ENCODE measurements around the gene STAB2.

STAB2 gene

GRCh38 chr12:103691063-103691462 is 104.0 kb downstream of the STAB2 start:
- DNase-seq (ENCODE audit: low read depth in 4 of 4, low spot score in 1 of 4), result no peak

GRCh38 chr12:103696101-103696500 is 109.0 kb downstream of the STAB2 start:
- DNase-seq (ENCODE audit: low read depth in 4 of 4, low spot score in 1 of 4), result no peak

- DNase-seq (ENCODE audit: low read depth in 4 of 4, low spot score in 1 of 4), result no peak
These were observed 111.1 kb downstream of the STAB2 start for GRCh38 chr12:103697971-103698751.

GRCh38 chr12:103698752-103699560 is 111.9 kb downstream of the STAB2 start:
- DNase-seq (ENCODE audit: low read depth in 4 of 4, low spot score in 1 of 4), result no peak

GRCh38 chr12:103705098-103705497 is 118.0 kb downstream of the STAB2 start:
- no peak for DNase-seq (ENCODE audit: low read depth in 4 of 4, low spot score in 1 of 4)

GRCh38 chr12:103705927-103706326 is 118.9 kb downstream of the STAB2 start:
- no peak for DNase-seq (ENCODE audit: low read depth in 4 of 4, low spot score in 1 of 4)

- DNase-seq (ENCODE audit: low read depth in 4 of 4, low spot score in 1 of 4), result no peak
These were observed 120.4 kb downstream of the STAB2 start for GRCh38 chr12:103707446-103707845.

- DNase-seq (ENCODE audit: low read depth in 4 of 4, low spot score in 1 of 4), result no peak
These were observed 123.5 kb downstream of the STAB2 start for GRCh38 chr12:103710544-103710943.

GRCh38 chr12:103712216-103712615 is 125.1 kb downstream of the STAB2 start:
- no peak for DNase-seq (ENCODE audit: low read depth in 4 of 4, low spot score in 1 of 4)

GRCh38 chr12:103715494-103715893 is 128.4 kb downstream of the STAB2 start:
- DNase-seq (ENCODE audit: low read depth in 4 of 4, low spot score in 1 of 4), result no peak

- DNase-seq (ENCODE audit: low read depth in 4 of 4, low spot score in 1 of 4), result no peak
These were observed 129.6 kb downstream of the STAB2 start for GRCh38 chr12:103716517-103717196.

GRCh38 chr12:103725398-103725797 is 138.3 kb downstream of the STAB2 start:
- no peak for DNase-seq (ENCODE audit: low read depth in 4 of 4, low spot score in 1 of 4)

GRCh38 chr12:103727638-103728037 is 140.6 kb downstream of the STAB2 start:
- DNase-seq (ENCODE audit: low read depth in 4 of 4, low spot score in 1 of 4), result no peak

- DNase-seq (ENCODE audit: low read depth in 4 of 4, low spot score in 1 of 4), result no peak
These were observed 141.2 kb downstream of the STAB2 start for GRCh38 chr12:103728323-103728722.

- DNase-seq (ENCODE audit: low read depth in 4 of 4, low spot score in 1 of 4), result no peak
These were observed 142.4 kb downstream of the STAB2 start for GRCh38 chr12:103729499-103729898.

GRCh38 chr12:103731539-103731938 is 144.5 kb downstream of the STAB2 start:
- no peak for DNase-seq (ENCODE audit: low read depth in 4 of 4, low spot score in 1 of 4)

- no peak for DNase-seq (ENCODE audit: low read depth in 4 of 4, low spot score in 1 of 4)
These were observed 147.8 kb downstream of the STAB2 start for GRCh38 chr12:103734863-103735262.

GRCh38 chr12:103735291-103735690 is 148.2 kb downstream of the STAB2 start:
- no peak for DNase-seq (ENCODE audit: low read depth in 4 of 4, low spot score in 1 of 4)

GRCh38 chr12:103736572-103736971 is 149.5 kb downstream of the STAB2 start:
- no peak for DNase-seq (ENCODE audit: low read depth in 4 of 4, low spot score in 1 of 4)

GRCh38 chr12:103737881-103738280 is 150.8 kb downstream of the STAB2 start:
- no peak for DNase-seq (ENCODE audit: low read depth in 4 of 4, low spot score in 1 of 4)

- DNase-seq (ENCODE audit: low read depth in 4 of 4, low spot score in 1 of 4), result no peak
These were observed 155.4 kb downstream of the STAB2 start for GRCh38 chr12:103742349-103742932.

All from stimulated activated CD4-positive, alpha-beta T cell treated with anti-CD3 and anti-CD28 coated beads, Interleukin-1b, Interleukin-23, amount 100 ng/mL, for 24 hours (primary cell).